ENCODE measurements around the gene TXLNA. TPM values are rescaled to one million over a fixed set of nuclear protein-coding genes. Genes with fewer than 3 reads are reported as not detected.

TXLNA gene
- total RNA-seq, 1 donor from 2014 or later: 54.0 TPM

DNA sequence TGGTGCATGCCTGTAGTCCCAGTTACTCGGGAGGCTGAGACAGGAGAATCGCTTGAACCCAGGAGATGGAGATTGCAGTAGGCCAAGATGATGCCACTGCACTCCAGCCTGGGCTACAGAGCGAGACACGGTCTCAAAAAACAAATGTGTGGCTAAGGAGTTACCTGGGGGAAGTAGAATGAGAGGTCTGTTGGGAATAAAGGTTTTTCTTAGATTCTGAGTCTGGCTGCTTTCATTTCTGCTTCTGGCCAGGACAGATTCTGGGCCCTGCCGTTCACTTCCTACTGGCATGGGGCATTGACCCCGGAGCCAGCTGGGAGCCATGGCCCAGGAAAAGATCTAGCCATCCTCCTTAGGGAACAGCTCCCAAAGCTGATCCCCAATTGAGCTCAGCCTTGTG is 29.0 kb downstream of the TXLNA start:
- Histone ChIP-seq H3K27me3 (ENCODE audit: control insufficient read depth, insufficient read depth, low read length) (no peaks in the 10 kb centered on the region), H3K4me3 (ENCODE audit: low read depth, low read length) (no peak overlapping the region), H3K36me3 (ENCODE audit: control insufficient read depth, insufficient read depth, low read length) (no peaks in the 10 kb centered on the region)
- FAIRE-seq: no peak
- TF ChIP-seq CTCF (IDR thresholded peaks at IDR 0.05; ENCODE audit: insufficient read depth, low read length, severe bottlenecking): no peak
- no peak for DNase-seq (ENCODE audit: low read depth)

DNA sequence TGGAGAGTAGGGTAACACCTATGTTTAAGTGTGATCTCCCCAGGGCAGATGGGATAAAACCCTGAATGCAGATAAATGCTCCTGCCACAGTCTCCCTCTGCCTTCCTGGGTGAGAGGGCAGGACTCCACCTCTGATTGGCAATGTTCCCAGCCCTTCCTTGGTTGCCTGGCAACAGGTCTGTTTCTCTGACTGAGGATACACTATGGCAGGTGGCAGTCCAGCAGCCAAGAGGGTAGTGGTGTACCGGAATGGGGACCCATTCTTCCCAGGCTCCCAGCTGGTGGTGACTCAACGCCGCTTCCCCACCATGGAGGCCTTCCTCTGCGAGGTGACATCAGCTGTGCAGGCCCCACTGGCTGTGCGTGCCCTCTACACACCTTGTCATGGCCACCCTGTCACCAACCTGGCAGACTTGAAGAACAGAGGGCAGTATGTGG is 29.4 kb downstream of the TXLNA start, which contains the start of gene DCDC2B:
TSS of gene DCDC2B (plus strand) at position 199 of the 438 bp plus-strand sequence. CDS start at position 204, 5 bp downstream.
- Histone ChIP-seq H3K27me3 (ENCODE audit: control insufficient read depth, insufficient read depth, low read length) (no peaks in the 10 kb centered on the region), H3K4me3 (ENCODE audit: low read depth, low read length) (no peak within 1 kb of the TSS), H3K36me3 (ENCODE audit: control insufficient read depth, insufficient read depth, low read length) (peaks cover 1% of the 10 kb centered on the region)
- DNase-seq (ENCODE audit: low read depth) (peak; percentile 81), FAIRE-seq (no peak)
- no peak for TF ChIP-seq CTCF (IDR thresholded peaks at IDR 0.05; ENCODE audit: insufficient read depth, low read length, severe bottlenecking)

DNA sequence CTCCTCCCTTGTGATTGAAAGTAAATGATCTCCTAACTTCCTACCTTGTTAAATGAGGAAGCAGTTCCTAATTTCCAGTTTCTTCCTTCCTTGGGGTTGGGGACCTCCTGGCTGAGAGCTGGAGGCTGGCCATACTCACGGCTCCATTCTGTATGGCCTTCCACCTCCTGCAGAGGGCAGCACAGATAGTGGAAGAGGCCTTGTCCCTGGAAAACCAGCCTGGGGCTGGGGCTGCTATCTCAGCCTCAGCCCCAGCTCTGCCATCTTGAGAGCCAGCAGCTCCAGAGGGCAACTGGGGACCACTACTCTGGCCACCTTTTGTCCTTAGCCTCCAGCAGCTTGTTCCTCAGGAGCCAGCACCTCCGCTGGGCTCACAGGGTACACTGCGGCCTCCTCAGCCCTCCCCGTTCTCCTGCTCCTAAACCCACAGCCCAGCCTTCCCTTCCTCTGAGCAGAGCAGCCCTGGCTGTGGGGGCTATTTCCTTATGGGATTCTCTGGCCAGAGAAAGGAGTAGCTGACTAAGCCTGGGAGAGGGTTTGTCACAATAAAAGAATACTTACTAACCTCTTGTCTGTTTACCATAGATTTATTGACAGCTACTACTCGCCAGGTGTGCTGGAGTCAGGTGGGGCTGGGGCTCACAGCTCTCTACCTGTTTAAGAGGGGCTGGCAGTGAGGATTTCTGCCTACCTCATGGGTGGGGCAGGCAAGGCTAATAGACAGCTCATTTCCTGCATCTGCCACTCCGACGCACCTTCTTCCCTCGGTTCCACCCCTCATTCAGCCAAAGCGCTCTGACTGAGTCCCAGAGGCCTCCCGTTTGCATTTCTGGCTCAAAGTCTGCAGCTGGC is 36.4 kb downstream of the TXLNA start:
- no peak for FAIRE-seq
- Histone ChIP-seq H3K36me3 (ENCODE audit: control insufficient read depth, insufficient read depth, low read length) (peaks cover 13% of the 10 kb centered on the region), H3K4me3 (ENCODE audit: low read depth, low read length) (no peak overlapping the region), H3K27me3 (ENCODE audit: control insufficient read depth, insufficient read depth, low read length) (no peaks in the 10 kb centered on the region)
- peak; percentile 91 for TF ChIP-seq CTCF (IDR thresholded peaks at IDR 0.05; ENCODE audit: insufficient read depth, low read length, severe bottlenecking)
- DNase-seq (ENCODE audit: low read depth): peak; percentile 78

GRCh38 chr1:32216566-32216965 is 37.1 kb downstream of the TXLNA start:
- peaks cover 13% of the 10 kb centered on the region for H3K36me3 ChIP-seq (ENCODE audit: control insufficient read depth, insufficient read depth, low read length)
- TF ChIP-seq CTCF (IDR thresholded peaks at IDR 0.05; ENCODE audit: insufficient read depth, low read length, severe bottlenecking): no peak
- FAIRE-seq: no peak
- no peak for DNase-seq (ENCODE audit: low read depth)
- no peak overlapping the region for H3K4me3 ChIP-seq (ENCODE audit: low read depth, low read length)
- no peaks in the 10 kb centered on the region for H3K27me3 ChIP-seq (ENCODE audit: control insufficient read depth, insufficient read depth, low read length)

DNA sequence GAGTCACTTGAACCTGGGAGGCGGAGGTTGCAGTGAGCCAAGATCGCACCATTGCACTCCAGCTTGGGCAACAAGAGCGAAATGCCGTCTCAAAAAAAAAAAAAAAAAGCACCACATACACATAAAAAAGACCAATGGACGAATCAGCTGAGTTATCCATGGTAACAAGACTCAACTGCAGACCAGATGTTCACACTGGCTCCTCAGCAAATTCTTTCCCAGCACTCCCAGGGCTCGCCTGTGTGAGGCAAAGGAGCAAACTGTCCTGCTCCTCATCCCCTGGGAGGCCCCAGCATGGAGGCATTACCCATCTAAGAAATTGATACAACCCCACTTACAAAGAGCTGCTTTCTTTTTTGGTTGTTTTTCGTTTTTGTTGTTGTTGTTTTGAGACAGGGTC is 39.5 kb downstream of the TXLNA start:
- TF ChIP-seq CTCF (IDR thresholded peaks at IDR 0.05; ENCODE audit: insufficient read depth, low read length, severe bottlenecking): no peak
- FAIRE-seq (no peak), DNase-seq (ENCODE audit: low read depth) (no peak)
- Histone ChIP-seq H3K4me3 (ENCODE audit: low read depth, low read length) (no peak overlapping the region), H3K27me3 (ENCODE audit: control insufficient read depth, insufficient read depth, low read length) (no peaks in the 10 kb centered on the region), H3K36me3 (ENCODE audit: control insufficient read depth, insufficient read depth, low read length) (peaks cover 17% of the 10 kb centered on the region)
